SK-N-SH (cell line): ENCODE measurements around the gene DOCK8. TPM values are rescaled to one million over a fixed set of nuclear protein-coding genes. Genes with fewer than 3 reads are reported as not detected.
"Not testable (repeated sequence)": the region's sequence is repeated elsewhere in the genome, so short reads cannot be mapped to it uniquely, and the experiment has no call there.

Experiments
- CTCF ChIA-PET: fragments of 300-600, 350-600 bp; formaldehyde crosslinking; extraction: SDS; loops from one replicate; lab custom pipeline; 2021; lab: Yijun Ruan, JAX
- POLR2A ChIA-PET: fragments of 350-600 bp; sonication (Branson Sonifier 250); formaldehyde crosslinking; extraction: SDS; loops from one replicate; lab custom pipeline; 2020; ENCODE audit warnings: antibody characterized with exemption, inconsistent platforms; lab: Yijun Ruan, JAX
- DNase-seq: peaks from one replicate; pipeline ENCODE4 v3.0.0; 2012
- H2AFZ ChIP-seq: fragments of 200-600 bp; sonication (generic); 2 replicates; pipeline ENCODE4 v1.8.1; 2016; ENCODE audit warnings: antibody characterized with exemption, mild to moderate bottlenecking, low read depth
- H3F3A ChIP-seq: fragments of 200-600 bp; sonication (generic); replicated peaks from 2 replicates; pipeline ENCODE3; 2016; ENCODE audit warnings: antibody characterized with exemption, mild to moderate bottlenecking; ENCODE audit not compliant: insufficient read depth
- H3K27ac ChIP-seq, 2 experiments: fragments of 200-500 bp in 1 of 2; fragments of 200-600 bp in 1 of 2; sonication (Bioruptor generic) in 1 of 2; sonication (generic), shearing (Covaris generic) in 1 of 2; 2 replicates each; pipeline versions ENCODE4 v1.5.1 to v1.6.1; 2014 to 2016; ENCODE audit warnings: low read depth in 2 of 2, inconsistent platforms in 1 of 2, low read length in 1 of 2, mild to moderate bottlenecking in 1 of 2, mixed read lengths in 1 of 2
- H3K27me3 ChIP-seq: fragments of 200-600 bp; sonication (generic), shearing (Covaris generic); 2 replicates; pipeline ENCODE4 v1.6.1; 2016; ENCODE audit warnings: mixed run types; ENCODE audit not compliant: insufficient read depth
- H3K36me3 ChIP-seq, 2 experiments: fragments of 200-500 bp in 1 of 2; fragments of 200-600 bp in 1 of 2; sonication (Bioruptor generic) in 1 of 2; sonication (generic) in 1 of 2; replicated peaks in 1 of 2; 2 replicates each; pipeline versions ENCODE3 to v1.5.1; 2014 to 2016; ENCODE audit warnings: low read length in 1 of 2, mild to moderate bottlenecking in 1 of 2; ENCODE audit not compliant: insufficient read depth in 2 of 2, control insufficient read depth in 1 of 2
- H3K4me1 ChIP-seq, 2 experiments: fragments of 200-500 bp in 1 of 2; fragments of 200-600 bp in 1 of 2; sonication (Bioruptor generic) in 1 of 2; sonication (generic), shearing (Covaris generic) in 1 of 2; 2 replicates each; pipeline versions ENCODE4 v1.5.1 to v1.6.1; 2014 to 2016; ENCODE audit warnings: low read depth in 1 of 2, low read length in 1 of 2, mixed run types in 1 of 2; ENCODE audit not compliant: insufficient read depth in 2 of 2, control insufficient read depth in 1 of 2
- H3K4me2 ChIP-seq: fragments of 200-600 bp; sonication (generic), shearing (Covaris generic); 2 replicates; pipeline ENCODE4 v1.6.1; 2017; ENCODE audit warnings: mixed run types
- H3K4me3 ChIP-seq, 2 experiments: fragments of 200-500 bp in 1 of 2; fragments of 200-600 bp in 1 of 2; sonication (Bioruptor generic) in 1 of 2; sonication (generic), shearing (Covaris generic) in 1 of 2; 2 replicates each; pipeline versions ENCODE4 v1.5.1 to v1.8.1; 2014 to 2016; ENCODE audit warnings: low read depth in 2 of 2, inconsistent platforms in 1 of 2, low read length in 1 of 2, mild to moderate bottlenecking in 1 of 2, mixed read lengths in 1 of 2, moderate library complexity in 1 of 2
- H3K79me2 ChIP-seq: fragments of 200-600 bp; sonication (generic); 2 replicates; pipeline ENCODE4 v1.8.1; 2017; ENCODE audit warnings: mild to moderate bottlenecking; ENCODE audit not compliant: insufficient read depth
- H3K9ac ChIP-seq: fragments of 200-600 bp; sonication (generic); 2 replicates; pipeline ENCODE4 v1.6.1; 2017; ENCODE audit warnings: mixed run types
- H3K9me2 ChIP-seq: fragments of 200-600 bp; sonication (generic); 2 replicates; pipeline ENCODE4 v1.6.1; 2017; ENCODE audit warnings: mixed run types
- H3K9me3 ChIP-seq: fragments of 200-600 bp; sonication (generic); 2 replicates; pipeline ENCODE4 v1.6.1; 2017; ENCODE audit warnings: mixed run types, mild to moderate bottlenecking, moderate library complexity
- H4K20me1 ChIP-seq: fragments of 200-600 bp; sonication (generic); 2 replicates; pipeline ENCODE4 v1.6.1; 2017; ENCODE audit warnings: mild to moderate bottlenecking, mixed run types; ENCODE audit not compliant: insufficient read depth
- CTCF ChIP-seq: fragments of 200-600 bp; sonication (generic); IDR thresholded peaks from 2 replicates; pipeline ENCODE4 v1.6.1; 2017; ENCODE audit warnings: antibody characterized with exemption, mild to moderate bottlenecking, moderate library complexity
- EZH2phosphoT487 ChIP-seq: fragments of 200-600 bp; sonication (generic); IDR thresholded peaks from 2 replicates; pipeline ENCODE4 v1.6.1; 2017; ENCODE audit warnings: low read depth, mixed run types, mild to moderate bottlenecking, antibody characterized with exemption, moderate library complexity, borderline replicate concordance
- FOSL2 ChIP-seq: IDR thresholded peaks from 2 replicates; pipeline ENCODE4 v1.4.0; 2012; ENCODE audit warnings: low read depth, mild to moderate bottlenecking, moderate library complexity, borderline replicate concordance
- FOXM1 ChIP-seq: IDR thresholded peaks from 2 replicates; pipeline ENCODE4 v1.4.0; 2012; ENCODE audit warnings: low read depth, mild to moderate bottlenecking
- JUND ChIP-seq: IDR thresholded peaks from 2 replicates; pipeline ENCODE4 v1.4.0; 2012
- NFIC ChIP-seq: IDR thresholded peaks from 2 replicates; pipeline ENCODE4 v1.4.0; 2012; ENCODE audit warnings: borderline replicate concordance
- NRF1 ChIP-seq: IDR thresholded peaks from 2 replicates; pipeline ENCODE4 v1.6.1; 2012; ENCODE audit warnings: low read depth, mild to moderate bottlenecking, low read length
- PBX3 ChIP-seq: IDR thresholded peaks from 2 replicates; pipeline ENCODE4; 2012
- RCOR1 ChIP-seq: fragments of 150-350 bp; IDR thresholded peaks from 2 replicates; pipeline ENCODE4 v1.6.1; 2017; ENCODE audit warnings: antibody characterized with exemption, low read length
- SMC3 ChIP-seq: IDR thresholded peaks from 2 replicates; pipeline ENCODE4 v1.6.1; 2012; ENCODE audit warnings: low read depth, low read length, improper control_type of control experiment
- TAF1 ChIP-seq: IDR thresholded peaks from 2 replicates; pipeline ENCODE4 v1.6.1; 2012; ENCODE audit warnings: low read depth, mild to moderate bottlenecking, low read length, moderate library complexity, borderline replicate concordance
- TCF12 ChIP-seq: IDR thresholded peaks from 2 replicates; pipeline ENCODE4 v1.4.0; 2012
- TEAD4 ChIP-seq: IDR thresholded peaks from 2 replicates; pipeline ENCODE4 v1.4.0; 2012; ENCODE audit warnings: mild to moderate bottlenecking, borderline replicate concordance; ENCODE audit not compliant: insufficient read depth
- USF1 ChIP-seq: IDR thresholded peaks from 2 replicates; pipeline ENCODE4 v1.4.0; 2012; ENCODE audit warnings: low read depth, borderline replicate concordance
- WGBS: methylation state at CpG from one replicate; pipeline ENCODE4 v1.1.6; 2017; ENCODE audit warnings: low lambda C conversion rate; 5-methylcytosine and 5-hydroxymethylcytosine counted together
- polyA plus RNA-seq, 3 experiments: library from polyadenylated mRNA; depleted of rRNA; stranded (reverse); fragments of >200 nt; gene quantifications; 2 replicates each; pipeline ENCODE4 v1.2.3, GENCODE V29; 2012

The DOCK8 gene
- polyA plus RNA-seq, 1 of the 3 experiments (the other 2 are of a cell fraction), result not detected

- CTCF ChIA-PET, result interaction anchor here (0.7 kb wide), 1 partner anchor 29 kb away, joined by 3 read pairs; no protein-coding TSS in a partner anchor
Measured at GRCh38 chr9:228929-229695, 14.4 kb downstream of the DOCK8 start.

GRCh38 chr9:231625-232024 lies 17.0 kb downstream of the DOCK8 start:
- CTCF ChIA-PET, result not testable (repeated sequence)

More at GRCh38 chr9:228929-229695, 14.4 kb downstream of the DOCK8 start:
- Histone ChIP-seq H3K27ac (no peak overlapping the region), H2AFZ (no peak overlapping the region), H3K4me1 (no peaks in the 10 kb centered on the region), H3K9me2 (no peaks in the 10 kb centered on the region), H3K9ac (no peak overlapping the region), H3K79me2 (no peaks in the 10 kb centered on the region), H4K20me1 (no peaks in the 10 kb centered on the region), H3K27me3 (peaks cover 11% of the 10 kb centered on the region; the same call in 1 of the 2 replicates), H3K36me3 (no peaks in the 10 kb centered on the region), H3K4me3 (no peak overlapping the region), H3K4me2 (no peak overlapping the region), H3K9me3 (no peaks in the 10 kb centered on the region), H3F3A (no peaks in the 10 kb centered on the region)
- POLR2A ChIA-PET, result no interaction called here
- DNase-seq, result no peak
- TF ChIP-seq NRF1 (no peak), USF1 (no peak), PBX3 (no peak), SMC3 (no peak), FOXM1 (no peak), TAF1 (no peak), TCF12 (no peak), FOSL2 (no peak), JUND (no peak), TEAD4 (no peak), RCOR1 (no peak), EZH2phosphoT487 (no peak), NFIC (no peak), CTCF (no peak)
- under 1% methylated on average over 5 of the region's 5 CpGs for WGBS

GRCh38 chr9:233708-234107 lies 19.0 kb downstream of the DOCK8 start:
- H3K4me2 ChIP-seq, H3K9ac ChIP-seq, H3K27ac ChIP-seq, H3K9me2 ChIP-seq, H3K79me2 ChIP-seq, DNase-seq, H3K4me3 ChIP-seq, H3K9me3 ChIP-seq, H3K36me3 ChIP-seq, H3F3A ChIP-seq, H4K20me1 ChIP-seq, H3K4me1 ChIP-seq, H2AFZ ChIP-seq, H3K27me3 ChIP-seq, CTCF ChIA-PET, POLR2A ChIA-PET: not testable (repeated sequence)
- 0% methylated on average over 1 of the region's 1 CpG for WGBS

More at GRCh38 chr9:231625-232024, 17.0 kb downstream of the DOCK8 start:
- H3K9me3 ChIP-seq, H3K4me2 ChIP-seq, H3K36me3 ChIP-seq, H3K9me2 ChIP-seq, H3F3A ChIP-seq, H3K9ac ChIP-seq, H4K20me1 ChIP-seq, H3K79me2 ChIP-seq, DNase-seq, POLR2A ChIA-PET, H3K27me3 ChIP-seq, H3K4me1 ChIP-seq, H3K27ac ChIP-seq, H2AFZ ChIP-seq, H3K4me3 ChIP-seq: not testable (repeated sequence)
- 0% methylated on average over 1 of the region's 1 CpG for WGBS
